Liver (tissue), 9 donors: ENCODE data around the gene VAV3. TPM values are rescaled to one million over a fixed set of nuclear protein-coding genes. Genes with fewer than 3 reads are reported as not detected.

Experiments used
- DNase-seq: peaks from one replicate; pipeline ENCODE4 v3.0.0-alpha.2; 2017; ENCODE audit warnings: low spot score
- H3K27ac ChIP-seq, 2 donors: one replicate each; pipeline ENCODE4 v1.7.0; 2013; ENCODE audit warnings: inconsistent platforms in 2 of 2, low read length in 2 of 2, control low read depth in 1 of 2, low read depth in 1 of 2, mild to moderate bottlenecking in 1 of 2
- H3K27me3 ChIP-seq, 4 donors: one replicate each; pipeline versions ENCODE4 v1.6.1 to v1.7.0; 2013; ENCODE audit warnings: low read length in 3 of 4, inconsistent platforms in 1 of 4, mild to moderate bottlenecking in 1 of 4, moderate library complexity in 1 of 4; ENCODE audit not compliant: control insufficient read depth in 4 of 4, insufficient read depth in 4 of 4
- H3K36me3 ChIP-seq, 4 donors: one replicate each; pipeline versions ENCODE4 v1.6.1 to v1.7.0; 2013; ENCODE audit warnings: low read length in 3 of 4, mild to moderate bottlenecking in 3 of 4, low read depth in 1 of 4, moderate library complexity in 1 of 4; ENCODE audit not compliant: control insufficient read depth in 4 of 4, insufficient read depth in 3 of 4
- H3K4me1 ChIP-seq, 4 donors: one replicate each; pipeline versions ENCODE4 v1.6.1 to v1.7.0; 2013; ENCODE audit warnings: low read length in 3 of 4, mild to moderate bottlenecking in 3 of 4, moderate library complexity in 1 of 4; ENCODE audit not compliant: control insufficient read depth in 4 of 4, insufficient read depth in 4 of 4
- H3K4me3 ChIP-seq, 3 donors: one replicate each; pipeline versions ENCODE4 v1.6.1 to v1.7.0; 2013; ENCODE audit warnings: low read length in 3 of 3, control low read depth in 1 of 3, low read depth in 1 of 3, mild to moderate bottlenecking in 1 of 3
- H3K9ac ChIP-seq, 2 donors: one replicate each; pipeline ENCODE4 v1.7.0; 2013; ENCODE audit warnings: low read length in 2 of 2, mild to moderate bottlenecking in 2 of 2, moderate library complexity in 2 of 2, control low read depth in 1 of 2, low read depth in 1 of 2
- H3K9me3 ChIP-seq, 4 donors: one replicate each; pipeline versions ENCODE4 v1.6.1 to v1.7.0; 2013; ENCODE audit warnings: low read length in 3 of 4; ENCODE audit not compliant: control insufficient read depth in 4 of 4
- ATF3 ChIP-seq: IDR thresholded peaks from 2 replicates; pipeline ENCODE4 v1.6.1; 2016; ENCODE audit warnings: antibody characterized with exemption
- EGR1 ChIP-seq, 2 donors: IDR thresholded peaks; 2 replicates each; pipeline ENCODE4 v1.6.1; 2016 to 2018; ENCODE audit warnings: antibody characterized with exemption in 2 of 2, low read depth in 2 of 2
- FOXA1 ChIP-seq: IDR thresholded peaks from 2 replicates; pipeline ENCODE4 v1.6.1; 2016; ENCODE audit warnings: antibody characterized with exemption
- FOXA2 ChIP-seq: IDR thresholded peaks from 2 replicates; pipeline ENCODE4 v1.6.1; 2016; ENCODE audit warnings: antibody characterized with exemption
- HNF4A ChIP-seq, 2 donors: conservative IDR thresholded peaks; 2 replicates each; pipeline ENCODE4 v1.6.1; 2016; ENCODE audit warnings: antibody characterized with exemption in 2 of 2, mild to moderate bottlenecking in 2 of 2
- JUND ChIP-seq, 2 donors: IDR thresholded peaks; 2 replicates each; pipeline ENCODE4 v1.6.1; 2016; ENCODE audit warnings: antibody characterized with exemption in 2 of 2
- MAX ChIP-seq: IDR thresholded peaks from 2 replicates; pipeline ENCODE4 v1.6.1; 2016; ENCODE audit warnings: antibody characterized with exemption
- NR2F2 ChIP-seq: IDR thresholded peaks from 2 replicates; pipeline ENCODE4 v1.6.1; 2016; ENCODE audit warnings: antibody characterized with exemption
- RAD21 ChIP-seq, 2 donors: IDR thresholded peaks; 2 replicates each; pipeline ENCODE4 v1.6.1; 2016; ENCODE audit warnings: antibody characterized with exemption in 2 of 2, mild to moderate bottlenecking in 2 of 2
- RXRA ChIP-seq, 2 donors: IDR thresholded peaks; 2 replicates each; pipeline ENCODE4 v1.6.1; 2017 to 2018; ENCODE audit warnings: antibody characterized with exemption in 2 of 2, mild to moderate bottlenecking in 1 of 2
- SP1 ChIP-seq: IDR thresholded peaks from 2 replicates; pipeline ENCODE4 v1.6.1; 2018; ENCODE audit warnings: antibody characterized with exemption, mild to moderate bottlenecking
- TAF1 ChIP-seq: conservative IDR thresholded peaks from 2 replicates; pipeline ENCODE4 v1.6.1; 2016; ENCODE audit warnings: antibody characterized with exemption, mild to moderate bottlenecking
- YY1 ChIP-seq: IDR thresholded peaks from 2 replicates; pipeline ENCODE4 v1.6.1; 2016; ENCODE audit warnings: antibody characterized with exemption, mild to moderate bottlenecking
- WGBS: extraction: QIAGEN DNeasy Blood & Tissue Kit; methylation state at CpG from one replicate; pipeline ENCODE4 v1.1.7; 2013; 5-methylcytosine and 5-hydroxymethylcytosine counted together
- polyA plus RNA-seq, 2 donors: library from polyadenylated mRNA; stranded (reverse) in 1 of 2; unstranded in 1 of 2; fragments of 200-250 nt in 1 of 2; fragments of >200 nt in 1 of 2; fragmentation: Nextera tagmentation in 1 of 2; extraction: Ambion mirVana in 1 of 2; gene quantifications; one replicate each; pipeline versions ENCODE4 v1.2.1 to v1.2.3, GENCODE V29; 2013 to 2015
- total RNA-seq, 2 donors: library from RNA; depleted of rRNA; stranded (reverse); fragments of >200 nt; gene quantifications; one replicate each; pipeline ENCODE4 v1.2.3, GENCODE V29; 2014
- TF ChIP-seq, protein P1 (sequence below): fragments of 150-350 bp; IDR thresholded peaks from 2 replicates; pipeline ENCODE4 v1.5.1; 2017; ENCODE audit warnings: improper control_type of control experiment, low read depth, low read length; ENCODE audit not compliant: missing input control
- TF ChIP-seq, protein P2 (sequence below): IDR thresholded peaks from 2 replicates; pipeline ENCODE4 v1.6.1; 2016; ENCODE audit warnings: antibody characterized with exemption
- donor health status: healthy.
- donor health status: healthy.
- donor health status: healthy.
- donor health status: healthy.
- donor health status: healthy.

VAV3 gene
- total and polyA plus RNA-seq, 4 donors, result 0.46 to 4.8 (median 2.7) TPM

DNA sequence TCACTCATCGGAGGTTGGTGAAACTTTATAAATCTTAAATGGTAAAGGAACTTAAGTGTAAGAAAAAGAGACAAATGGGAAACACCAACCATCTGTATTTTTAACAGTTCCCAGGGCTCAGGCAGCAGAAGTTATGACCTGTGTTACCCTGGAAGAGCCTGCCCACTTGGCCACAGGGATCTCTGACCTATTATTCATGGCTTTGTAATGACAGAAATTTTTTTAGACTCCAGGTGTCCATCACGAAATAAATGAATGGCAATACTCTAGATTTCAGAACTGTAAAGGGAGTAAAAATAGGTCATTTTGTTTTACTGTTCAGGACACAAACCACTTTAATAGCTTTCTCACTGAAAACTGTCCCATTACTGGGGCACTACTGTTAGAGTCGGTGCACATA lies 389.8 kb downstream of the VAV3 start:
- H3K4me3 ChIP-seq, result no peak overlapping the region
- DNase-seq, result no peak
- no peaks in the 10 kb centered on the region for H3K36me3 ChIP-seq
- no peaks in the 10 kb centered on the region for H3K9me3 ChIP-seq
- H3K27me3 ChIP-seq, result no peaks in the 10 kb centered on the region
- 95% methylated on average over 3 of the region's 3 CpGs for WGBS
- no peak overlapping the region for H3K27ac ChIP-seq
- TF ChIP-seq MAX (no peak), TAF1 (no peak), RAD21 (IDR thresholded peaks at IDR 0.05) (no peak), YY1 (no peak), FOXA2 (no peak), NR2F2 (no peak), RXRA (IDR thresholded peaks at IDR 0.05) (no peak), HNF4A (conservative IDR thresholded peaks at IDR 0.05) (no peak), EGR1 (IDR thresholded peaks at IDR 0.05; ENCODE audit: low read depth in 2 of 2) (no peak), JUND (IDR thresholded peaks at IDR 0.05) (no peak), FOXA1 (no peak)
- TF ChIP-seq, protein P1, sequence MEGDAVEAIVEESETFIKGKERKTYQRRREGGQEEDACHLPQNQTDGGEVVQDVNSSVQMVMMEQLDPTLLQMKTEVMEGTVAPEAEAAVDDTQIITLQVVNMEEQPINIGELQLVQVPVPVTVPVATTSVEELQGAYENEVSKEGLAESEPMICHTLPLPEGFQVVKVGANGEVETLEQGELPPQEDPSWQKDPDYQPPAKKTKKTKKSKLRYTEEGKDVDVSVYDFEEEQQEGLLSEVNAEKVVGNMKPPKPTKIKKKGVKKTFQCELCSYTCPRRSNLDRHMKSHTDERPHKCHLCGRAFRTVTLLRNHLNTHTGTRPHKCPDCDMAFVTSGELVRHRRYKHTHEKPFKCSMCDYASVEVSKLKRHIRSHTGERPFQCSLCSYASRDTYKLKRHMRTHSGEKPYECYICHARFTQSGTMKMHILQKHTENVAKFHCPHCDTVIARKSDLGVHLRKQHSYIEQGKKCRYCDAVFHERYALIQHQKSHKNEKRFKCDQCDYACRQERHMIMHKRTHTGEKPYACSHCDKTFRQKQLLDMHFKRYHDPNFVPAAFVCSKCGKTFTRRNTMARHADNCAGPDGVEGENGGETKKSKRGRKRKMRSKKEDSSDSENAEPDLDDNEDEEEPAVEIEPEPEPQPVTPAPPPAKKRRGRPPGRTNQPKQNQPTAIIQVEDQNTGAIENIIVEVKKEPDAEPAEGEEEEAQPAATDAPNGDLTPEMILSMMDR, result no peak
- TF ChIP-seq, protein P2, sequence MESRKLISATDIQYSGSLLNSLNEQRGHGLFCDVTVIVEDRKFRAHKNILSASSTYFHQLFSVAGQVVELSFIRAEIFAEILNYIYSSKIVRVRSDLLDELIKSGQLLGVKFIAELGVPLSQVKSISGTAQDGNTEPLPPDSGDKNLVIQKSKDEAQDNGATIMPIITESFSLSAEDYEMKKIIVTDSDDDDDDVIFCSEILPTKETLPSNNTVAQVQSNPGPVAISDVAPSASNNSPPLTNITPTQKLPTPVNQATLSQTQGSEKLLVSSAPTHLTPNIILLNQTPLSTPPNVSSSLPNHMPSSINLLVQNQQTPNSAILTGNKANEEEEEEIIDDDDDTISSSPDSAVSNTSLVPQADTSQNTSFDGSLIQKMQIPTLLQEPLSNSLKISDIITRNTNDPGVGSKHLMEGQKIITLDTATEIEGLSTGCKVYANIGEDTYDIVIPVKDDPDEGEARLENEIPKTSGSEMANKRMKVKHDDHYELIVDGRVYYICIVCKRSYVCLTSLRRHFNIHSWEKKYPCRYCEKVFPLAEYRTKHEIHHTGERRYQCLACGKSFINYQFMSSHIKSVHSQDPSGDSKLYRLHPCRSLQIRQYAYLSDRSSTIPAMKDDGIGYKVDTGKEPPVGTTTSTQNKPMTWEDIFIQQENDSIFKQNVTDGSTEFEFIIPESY, result no peak
- H3K4me1 ChIP-seq, result no peaks in the 10 kb centered on the region
- H3K9ac ChIP-seq, result no peak overlapping the region

- 90% methylated on average over 6 of the region's 6 CpGs for WGBS
- H3K4me1 ChIP-seq, result no peaks in the 10 kb centered on the region
- no peak overlapping the region for H3K27ac ChIP-seq
- H3K9me3 ChIP-seq, result no peaks in the 10 kb centered on the region
- no peak overlapping the region for H3K4me3 ChIP-seq
- no peaks in the 10 kb centered on the region for H3K27me3 ChIP-seq
- TF ChIP-seq ATF3, result no peak
- TF ChIP-seq FOXA1, result no peak
- no peak for TF ChIP-seq SP1
- no peak for TF ChIP-seq JUND (IDR thresholded peaks at IDR 0.05)
- DNase-seq, result no peak
- H3K36me3 ChIP-seq, result no peaks in the 10 kb centered on the region
- H3K9ac ChIP-seq, result no peak overlapping the region
These were observed 390.9 kb downstream of the VAV3 start for GRCh38 chr1:107574044-107574443.

GRCh38 chr1:107572674-107573211 lies 392.2 kb downstream of the VAV3 start:
- whole genome bisulfite sequencing, result 80% methylated on average over 3 of the region's 3 CpGs

More at GRCh38 chr1:107572674-107573211, 392.2 kb downstream of the VAV3 start:
- no peaks in the 10 kb centered on the region for H3K9me3 ChIP-seq
- no peaks in the 10 kb centered on the region for H3K27me3 ChIP-seq
- no peak overlapping the region for H3K4me3 ChIP-seq
- TF ChIP-seq TAF1, result no peak
- H3K36me3 ChIP-seq, result no peaks in the 10 kb centered on the region
- DNase-seq, result no peak
- no peaks in the 10 kb centered on the region for H3K4me1 ChIP-seq
- no peak overlapping the region for H3K9ac ChIP-seq
- no peak overlapping the region for H3K27ac ChIP-seq
